Measurements from ENCODE around the gene URAD. TPM values are rescaled to one million over a fixed set of nuclear protein-coding genes. Genes with fewer than 3 reads are reported as not detected.

Gene URAD
- total RNA-seq, 1 donor from 2014 or later: not detected

DNA sequence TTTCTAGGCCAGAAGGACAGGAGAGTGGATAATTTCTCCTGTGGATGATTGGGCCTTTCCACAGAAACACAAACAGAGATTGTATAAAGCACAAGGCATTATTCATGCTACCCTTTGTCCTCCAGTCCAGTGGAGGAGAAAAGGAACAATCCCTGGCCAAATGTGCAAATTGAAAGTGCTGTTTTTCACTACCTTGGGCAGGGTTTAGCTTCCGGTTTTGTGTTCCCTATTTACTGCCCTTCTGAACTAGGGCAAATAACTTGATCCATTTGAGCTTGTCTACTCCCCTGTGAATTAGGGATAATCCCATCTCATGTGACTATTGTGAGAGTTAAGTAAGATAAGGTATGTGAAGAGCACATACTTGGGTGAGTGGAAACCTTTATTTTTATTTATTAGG, 55.4 kb downstream of the URAD start:
- intact Hi-C loops (cut with DNase I): no loop called here
- Histone ChIP-seq H3K9me3 (no peaks in the 10 kb centered on the region), H3K4me3 (no peak overlapping the region), H3K27ac (no peak overlapping the region), H3K4me1 (no peaks in the 10 kb centered on the region), H3K27me3 (peaks cover 48% of the 10 kb centered on the region), H3K36me3 (no peaks in the 10 kb centered on the region)
- TF ChIP-seq, protein P1, sequence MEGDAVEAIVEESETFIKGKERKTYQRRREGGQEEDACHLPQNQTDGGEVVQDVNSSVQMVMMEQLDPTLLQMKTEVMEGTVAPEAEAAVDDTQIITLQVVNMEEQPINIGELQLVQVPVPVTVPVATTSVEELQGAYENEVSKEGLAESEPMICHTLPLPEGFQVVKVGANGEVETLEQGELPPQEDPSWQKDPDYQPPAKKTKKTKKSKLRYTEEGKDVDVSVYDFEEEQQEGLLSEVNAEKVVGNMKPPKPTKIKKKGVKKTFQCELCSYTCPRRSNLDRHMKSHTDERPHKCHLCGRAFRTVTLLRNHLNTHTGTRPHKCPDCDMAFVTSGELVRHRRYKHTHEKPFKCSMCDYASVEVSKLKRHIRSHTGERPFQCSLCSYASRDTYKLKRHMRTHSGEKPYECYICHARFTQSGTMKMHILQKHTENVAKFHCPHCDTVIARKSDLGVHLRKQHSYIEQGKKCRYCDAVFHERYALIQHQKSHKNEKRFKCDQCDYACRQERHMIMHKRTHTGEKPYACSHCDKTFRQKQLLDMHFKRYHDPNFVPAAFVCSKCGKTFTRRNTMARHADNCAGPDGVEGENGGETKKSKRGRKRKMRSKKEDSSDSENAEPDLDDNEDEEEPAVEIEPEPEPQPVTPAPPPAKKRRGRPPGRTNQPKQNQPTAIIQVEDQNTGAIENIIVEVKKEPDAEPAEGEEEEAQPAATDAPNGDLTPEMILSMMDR (IDR thresholded peaks at IDR 0.05): no peak
- no peak for ATAC-seq
- DNase-seq: no peak

DNA sequence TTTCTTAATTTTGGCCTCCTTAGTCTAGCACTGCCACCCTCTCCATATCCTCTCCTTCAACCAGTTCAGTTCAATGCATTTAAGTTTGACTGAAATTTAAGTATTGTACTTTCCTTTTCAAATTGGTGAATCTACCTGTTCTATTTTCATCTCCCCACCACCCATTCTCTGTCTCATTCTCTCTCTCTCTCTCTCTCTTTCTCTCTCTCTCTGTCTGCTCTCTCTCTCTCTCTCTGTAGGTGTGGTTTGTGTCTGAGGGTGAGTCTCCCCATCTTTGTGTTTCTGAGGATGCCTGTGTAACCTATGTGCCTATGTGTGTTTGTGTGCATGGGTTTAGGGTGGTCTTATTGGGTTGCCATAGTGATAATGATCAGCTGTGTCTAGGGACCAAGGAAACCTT, 58.6 kb downstream of the URAD start:
- H3K4me3 ChIP-seq: no peak overlapping the region
- TF ChIP-seq, protein P1 (IDR thresholded peaks at IDR 0.05): no peak

DNA sequence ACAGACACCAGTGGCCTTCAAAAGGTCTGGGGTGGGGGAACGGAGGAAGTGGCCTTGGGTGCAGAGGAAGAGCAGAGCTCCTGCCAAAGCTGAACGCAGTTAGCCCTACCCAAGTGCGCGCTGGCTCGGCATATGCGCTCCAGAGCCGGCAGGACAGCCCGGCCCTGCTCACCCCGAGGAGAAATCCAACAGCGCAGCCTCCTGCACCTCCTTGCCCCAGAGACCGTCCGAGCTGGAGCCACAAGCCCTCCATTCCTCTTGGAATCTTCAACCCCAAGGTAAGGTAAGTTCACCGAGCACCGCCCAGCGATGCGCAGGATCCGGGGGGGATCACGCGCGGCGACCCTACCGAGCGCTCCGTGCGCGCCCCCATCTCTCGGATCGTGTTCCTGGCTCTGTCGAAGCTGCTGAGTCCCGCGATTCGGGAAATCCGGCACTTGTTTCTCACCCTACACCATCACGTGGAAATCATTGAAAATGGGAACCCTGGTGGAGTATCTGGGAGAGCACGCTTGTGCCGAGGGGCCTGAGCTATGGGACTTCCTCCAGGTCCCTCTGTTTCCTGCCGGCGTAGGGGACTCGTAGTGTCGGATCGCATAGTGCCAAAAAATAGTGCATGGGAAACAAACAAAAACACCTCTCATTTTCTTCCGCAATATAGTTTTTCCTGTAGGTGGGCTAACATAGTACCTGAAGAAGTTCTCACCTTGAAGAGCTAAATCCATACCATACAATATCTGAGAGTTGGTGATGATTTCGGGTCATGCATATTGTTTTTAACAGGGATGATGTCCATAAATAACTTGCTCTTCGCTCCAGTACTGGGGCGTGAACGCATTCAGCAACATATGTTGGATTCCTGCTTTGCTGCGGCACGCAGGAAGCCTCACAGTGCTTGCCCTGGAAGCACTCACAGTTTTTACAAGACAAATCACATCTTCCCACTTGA, 59.4 kb downstream of the URAD start:
- TF ChIP-seq, protein P1 (IDR thresholded peaks at IDR 0.05): no peak
- Histone ChIP-seq H3K9me3 (no peaks in the 10 kb centered on the region), H3K36me3 (no peaks in the 10 kb centered on the region), H3K27ac (no peak overlapping the region), H3K4me1 (no peaks in the 10 kb centered on the region), H3K4me3 (no peak overlapping the region), H3K27me3 (peaks cover 85% of the 10 kb centered on the region)
- no peak for ATAC-seq
- intact Hi-C loops (cut with DNase I): no loop called here
- DNase-seq: no peak

More for the DNA sequence above, 58.6 kb downstream of the URAD start:
- Histone ChIP-seq H3K9me3 (no peaks in the 10 kb centered on the region), H3K4me1 (no peaks in the 10 kb centered on the region), H3K27ac (no peak overlapping the region), H3K27me3 (peaks cover 77% of the 10 kb centered on the region), H3K36me3 (no peaks in the 10 kb centered on the region)
- ATAC-seq (no peak), DNase-seq (no peak)
- intact Hi-C loops (cut with DNase I): no loop called here

DNA sequence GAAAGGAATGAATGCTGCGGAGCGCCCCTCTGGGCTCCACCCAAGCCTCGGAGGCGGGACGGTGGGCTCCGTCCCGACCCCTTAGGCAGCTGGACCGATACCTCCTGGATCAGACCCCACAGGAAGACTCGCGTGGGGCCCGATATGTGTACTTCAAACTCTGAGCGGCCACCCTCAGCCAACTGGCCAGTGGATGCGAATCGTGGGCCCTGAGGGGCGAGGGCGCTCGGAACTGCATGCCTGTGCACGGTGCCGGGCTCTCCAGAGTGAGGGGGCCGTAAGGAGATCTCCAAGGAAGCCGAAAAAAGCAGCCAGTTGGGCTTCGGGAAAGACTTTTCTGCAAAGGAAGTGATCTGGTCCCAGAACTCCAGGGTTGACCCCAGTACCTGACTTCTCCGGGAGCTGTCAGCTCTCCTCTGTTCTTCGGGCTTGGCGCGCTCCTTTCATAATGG, 60.1 kb downstream of the URAD start:
- TF ChIP-seq, protein P1 (IDR thresholded peaks at IDR 0.05): no peak
- no peaks in the 10 kb centered on the region for H3K9me3 ChIP-seq
- no peak overlapping the region for H3K4me3 ChIP-seq
- no peaks in the 10 kb centered on the region for H3K36me3 ChIP-seq
- intact Hi-C loops (cut with DNase I): no loop called here
- H3K27me3 ChIP-seq: peaks cover 92% of the 10 kb centered on the region
- no peaks in the 10 kb centered on the region for H3K4me1 ChIP-seq
- no peak for DNase-seq
- H3K27ac ChIP-seq: no peak overlapping the region
- no peak for ATAC-seq

Other genes starting within 250 kb of the URAD start
- gene GSX1, start 196.2 kb downstream of the URAD start, total RNA-seq: not detected
- not detected for gene PDX1, start 68.7 kb downstream of the URAD start, total RNA-seq
- gene CDX2, start 19.4 kb downstream of the URAD start, total RNA-seq: not detected
- gene FLT3, start 111.9 kb upstream of the URAD start, total RNA-seq: 1.1 TPM
- gene PAN3, start 149.9 kb upstream of the URAD start, total RNA-seq: 34.3 TPM